Nephron progenitor cell (in vitro differentiated cells): ENCODE results near the gene CFAP58.

Experiments
- DNase-seq: peaks from one replicate; pipeline ENCODE4 v3.0.0; 2021
- H3K27ac Mint-ChIP-seq: 2 replicates; pipeline ENCODE4 v1.8.0; 2021; ENCODE audit warnings: mild to moderate bottlenecking, moderate library complexity, mixed read lengths
- H3K27me3 Mint-ChIP-seq: 2 replicates; pipeline ENCODE4 v1.8.0; 2021; ENCODE audit warnings: mild to moderate bottlenecking, low read depth, mixed read lengths; ENCODE audit not compliant: poor library complexity
- H3K36me3 Mint-ChIP-seq: 2 replicates; pipeline ENCODE4 v1.8.0; 2021; ENCODE audit warnings: low read depth, mixed read lengths
- H3K4me1 Mint-ChIP-seq: 2 replicates; pipeline ENCODE4 v1.8.0; 2021; ENCODE audit warnings: mixed read lengths
- H3K4me3 Mint-ChIP-seq: 2 replicates; pipeline ENCODE4 v1.8.0; 2021; ENCODE audit warnings: mild to moderate bottlenecking, moderate library complexity, mixed read lengths
- H3K9me3 Mint-ChIP-seq: 2 replicates; pipeline ENCODE4 v1.8.0; 2021; ENCODE audit warnings: mild to moderate bottlenecking, moderate library complexity, mixed read lengths
- CTCF ChIP-seq: fragments of 200-600 bp; sonication (generic); IDR thresholded peaks from 2 replicates; pipeline ENCODE4 v1.5.0; 2021; ENCODE audit warnings: antibody characterized with exemption

CFAP58 gene

GRCh38 chr10:104387130-104387888 lies 33.7 kb downstream of the CFAP58 start:
- TF ChIP-seq CTCF: no peak
- Mint-ChIP-seq H3K36me3 (no peaks in the 10 kb centered on the region), H3K9me3 (no peaks in the 10 kb centered on the region), H3K4me3 (no peak overlapping the region), H3K27ac (no peak overlapping the region), H3K4me1 (no peaks in the 10 kb centered on the region), H3K27me3 (peaks cover 16% of the 10 kb centered on the region)
- no peak for DNase-seq

GRCh38 chr10:104388830-104389229 lies 35.2 kb downstream of the CFAP58 start:
- Mint-ChIP-seq H3K27ac (no peak overlapping the region), H3K27me3 (peaks cover 19% of the 10 kb centered on the region), H3K36me3 (no peaks in the 10 kb centered on the region), H3K4me1 (no peaks in the 10 kb centered on the region), H3K9me3 (no peaks in the 10 kb centered on the region), H3K4me3 (no peak overlapping the region)
- no peak for TF ChIP-seq CTCF
- DNase-seq: no peak

- TF ChIP-seq CTCF: no peak
- Mint-ChIP-seq H3K9me3 (no peaks in the 10 kb centered on the region), H3K36me3 (no peaks in the 10 kb centered on the region), H3K27ac (no peak overlapping the region), H3K27me3 (peaks cover 29% of the 10 kb centered on the region), H3K4me1 (no peaks in the 10 kb centered on the region), H3K4me3 (no peak overlapping the region)
- no peak for DNase-seq
Observed at GRCh38 chr10:104391150-104391968, 37.7 kb downstream of the CFAP58 start.

- peaks cover 29% of the 10 kb centered on the region for H3K27me3 Mint-ChIP-seq
- no peak overlapping the region for H3K27ac Mint-ChIP-seq
- TF ChIP-seq CTCF: no peak
- no peaks in the 10 kb centered on the region for H3K9me3 Mint-ChIP-seq
- no peak for DNase-seq
- no peaks in the 10 kb centered on the region for H3K36me3 Mint-ChIP-seq
- no peaks in the 10 kb centered on the region for H3K4me1 Mint-ChIP-seq
- H3K4me3 Mint-ChIP-seq: no peak overlapping the region
Observed at GRCh38 chr10:104391969-104392296, 38.3 kb downstream of the CFAP58 start.

GRCh38 chr10:104393387-104393786 lies 39.8 kb downstream of the CFAP58 start:
- Mint-ChIP-seq H3K27ac (no peak overlapping the region), H3K4me1 (no peaks in the 10 kb centered on the region), H3K36me3 (no peaks in the 10 kb centered on the region), H3K27me3 (peaks cover 27% of the 10 kb centered on the region), H3K9me3 (no peaks in the 10 kb centered on the region), H3K4me3 (no peak overlapping the region)
- DNase-seq: no peak
- no peak for TF ChIP-seq CTCF
